IPS-NIHi11 (cell line): ENCODE results near the gene ECI1.

Experiments
- DNase-seq: peaks from one replicate; pipeline ENCODE4 v3.0.0; 2012; ENCODE audit warnings: mixed read lengths, low spot score

ECI1 gene

GRCh38 chr16:2195322-2196161, 55.8 kb downstream of the ECI1 start:
- no peak for DNase-seq

GRCh38 chr16:2194852-2195321, 56.5 kb downstream of the ECI1 start:
- peak; percentile 81 for DNase-seq

- no peak for DNase-seq
Observed at GRCh38 chr16:2194166-2194834, 57.1 kb downstream of the ECI1 start.

DNA sequence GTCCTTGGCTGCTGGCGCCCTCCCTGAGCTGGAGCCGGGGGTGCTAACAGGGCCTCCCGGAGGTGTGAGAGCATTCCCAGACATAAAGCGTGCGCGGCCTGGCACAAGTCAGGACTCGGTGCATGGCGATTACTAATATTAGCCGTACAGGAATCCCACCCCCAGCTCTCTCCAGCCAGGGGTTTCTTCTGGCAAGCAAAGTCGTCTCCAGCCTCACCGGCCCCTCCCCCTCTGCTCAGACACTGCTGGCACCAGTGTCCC, 60.0 kb downstream of the ECI1 start:
- DNase-seq = no peak

- no peak for DNase-seq
Observed at GRCh38 chr16:2190659-2191445, 60.5 kb downstream of the ECI1 start.

DNA sequence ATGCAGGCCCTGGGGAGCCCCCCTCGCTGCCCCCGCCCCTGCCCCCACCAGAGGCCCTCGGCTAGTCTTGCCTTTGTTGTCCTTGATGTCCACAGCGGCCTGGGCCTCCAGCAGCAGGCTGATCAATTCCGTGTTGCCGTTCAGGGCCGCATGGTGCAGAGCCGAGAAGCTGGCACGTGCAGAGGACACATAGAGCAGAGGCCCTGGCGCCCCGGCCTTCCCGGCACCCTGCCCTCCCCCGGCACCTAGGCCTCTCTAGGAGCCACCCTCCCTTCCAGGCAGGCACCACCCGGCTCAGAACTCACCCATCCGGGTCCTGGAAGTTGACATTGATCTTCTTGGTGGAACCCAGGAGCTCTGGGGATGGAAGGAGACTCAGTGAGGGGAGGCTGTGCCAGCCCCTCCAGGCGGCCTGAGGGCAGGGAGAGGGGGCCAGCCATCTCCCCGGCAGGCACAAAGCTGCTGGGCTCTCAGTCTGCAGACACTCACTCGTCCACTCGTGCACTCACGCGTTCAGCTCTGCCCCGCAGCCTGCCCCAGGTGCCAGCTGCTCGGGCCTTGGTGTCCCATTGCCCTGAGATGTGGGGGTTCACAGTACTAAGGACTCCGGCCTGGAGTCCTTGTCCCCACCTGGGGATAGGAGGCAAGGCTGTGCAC, 61.3 kb downstream of the ECI1 start:
- DNase-seq = no peak
